MM.1S (cell line): Measurements from ENCODE around the gene CEP250.

Experiments
- DNase-seq: peaks from one replicate; pipeline ENCODE4 v3.0.0-alpha.2; 2015
- H2AFZ ChIP-seq: fragments of 300-600 bp; sonication (generic); 2 replicates; pipeline ENCODE4 v1.6.0; 2016; ENCODE audit warnings: antibody characterized with exemption, low read length
- H3F3A ChIP-seq: fragments of 300-600 bp; sonication (generic); 2 replicates; pipeline ENCODE4 v1.6.1; 2016; ENCODE audit warnings: mild to moderate bottlenecking, antibody characterized with exemption, low read length, moderate library complexity, mixed read lengths; ENCODE audit not compliant: insufficient read depth
- H3K27ac ChIP-seq: fragments of 300-600 bp; sonication (generic); 2 replicates; pipeline ENCODE4 v1.5.1; 2016; ENCODE audit warnings: mild to moderate bottlenecking, low read length
- H3K27me3 ChIP-seq: fragments of 300-600 bp; sonication (generic); replicated peaks from 2 replicates; pipeline ENCODE4 v1.6.0; 2016; ENCODE audit warnings: low read length; ENCODE audit not compliant: insufficient read depth
- H3K36me3 ChIP-seq: fragments of 300-600 bp; sonication (generic); replicated peaks from 2 replicates; pipeline ENCODE4 v1.6.1; 2016; ENCODE audit warnings: mild to moderate bottlenecking, low read length, mixed read lengths; ENCODE audit not compliant: insufficient read depth
- H3K4me1 ChIP-seq: fragments of 300-600 bp; sonication (generic); 2 replicates; pipeline ENCODE4 v1.6.1; 2016; ENCODE audit warnings: low read length, mixed read lengths
- H3K4me2 ChIP-seq: fragments of 300-600 bp; sonication (generic); 2 replicates; pipeline ENCODE4 v1.6.0; 2016; ENCODE audit warnings: low read depth, low read length
- H3K4me3 ChIP-seq: fragments of 300-600 bp; sonication (generic); 2 replicates; pipeline ENCODE4 v1.5.1; 2016; ENCODE audit warnings: low read length, mixed read lengths
- H3K79me2 ChIP-seq: fragments of 300-600 bp; sonication (generic); 2 replicates; pipeline ENCODE4 v1.6.1; 2016; ENCODE audit warnings: mixed run types, low read length, mixed read lengths
- H3K9ac ChIP-seq: fragments of 300-600 bp; sonication (generic); 2 replicates; pipeline ENCODE4 v1.6.1; 2016; ENCODE audit warnings: low read length, mixed read lengths
- H3K9me2 ChIP-seq: fragments of 300-600 bp; sonication (generic); replicated peaks from 2 replicates; pipeline ENCODE4 v1.6.1; 2016; ENCODE audit warnings: mild to moderate bottlenecking, low read length, mixed read lengths; ENCODE audit not compliant: insufficient read depth
- H3K9me3 ChIP-seq: fragments of 300-600 bp; sonication (generic); replicated peaks from 2 replicates; pipeline ENCODE4 v1.6.1; 2016; ENCODE audit warnings: mild to moderate bottlenecking, low read length, mixed read lengths; ENCODE audit not compliant: insufficient read depth
- H4K20me1 ChIP-seq: fragments of 300-600 bp; sonication (generic); 2 replicates; pipeline ENCODE4 v1.6.1; 2016; ENCODE audit warnings: mild to moderate bottlenecking, low read length, moderate library complexity, mixed read lengths; ENCODE audit not compliant: insufficient read depth
- CTCF ChIP-seq: fragments of 300-600 bp; sonication (generic); IDR thresholded peaks from 2 replicates; pipeline ENCODE4 v1.5.1; 2016; ENCODE audit warnings: antibody characterized with exemption, low read length, mixed read lengths
- EZH2 ChIP-seq: fragments of 300-600 bp; sonication (generic); optimal IDR thresholded peaks from 2 replicates; pipeline ENCODE3; 2017; ENCODE audit warnings: low read depth, mild to moderate bottlenecking, antibody characterized with exemption, low read length, mixed read lengths
- EZH2phosphoT487 ChIP-seq: fragments of 300-600 bp; sonication (generic); IDR thresholded peaks from 2 replicates; pipeline ENCODE4 v1.6.1; 2018; ENCODE audit warnings: antibody characterized with exemption, low read length

The CEP250 gene

GRCh38 chr20:35468671-35469334 lies 13.4 kb downstream of the CEP250 start:
- no peak overlapping the region for H3K9ac ChIP-seq
- no peaks in the 10 kb centered on the region for H3F3A ChIP-seq
- DNase-seq = no peak
- no peaks in the 10 kb centered on the region for H3K36me3 ChIP-seq
- H3K79me2 ChIP-seq = no peaks in the 10 kb centered on the region
- no peak overlapping the region for H3K4me2 ChIP-seq
- H3K27me3 ChIP-seq = no peaks in the 10 kb centered on the region
- H2AFZ ChIP-seq = no peak overlapping the region
- H3K27ac ChIP-seq = no peak overlapping the region
- no peaks in the 10 kb centered on the region for H3K4me1 ChIP-seq
- no peaks in the 10 kb centered on the region for H3K9me2 ChIP-seq
- no peak for TF ChIP-seq EZH2phosphoT487
- no peak for TF ChIP-seq CTCF
- no peak for TF ChIP-seq EZH2
- H4K20me1 ChIP-seq = no peaks in the 10 kb centered on the region
- no peaks in the 10 kb centered on the region for H3K9me3 ChIP-seq
- no peak overlapping the region for H3K4me3 ChIP-seq

GRCh38 chr20:35472209-35472608 lies 16.8 kb downstream of the CEP250 start:
- no peaks in the 10 kb centered on the region for H3K36me3 ChIP-seq
- no peaks in the 10 kb centered on the region for H3K79me2 ChIP-seq
- no peak for DNase-seq

GRCh38 chr20:35473684-35474083 lies 18.3 kb downstream of the CEP250 start:
- TF ChIP-seq EZH2phosphoT487 (no peak), CTCF (no peak), EZH2 (no peak)
- H3K4me2 ChIP-seq = no peak overlapping the region
- no peaks in the 10 kb centered on the region for H3F3A ChIP-seq
- no peak overlapping the region for H3K4me3 ChIP-seq
- no peaks in the 10 kb centered on the region for H3K79me2 ChIP-seq
- no peaks in the 10 kb centered on the region for H4K20me1 ChIP-seq
- no peak for DNase-seq
- H3K9ac ChIP-seq = no peak overlapping the region
- H3K27ac ChIP-seq = no peak overlapping the region
- no peaks in the 10 kb centered on the region for H3K4me1 ChIP-seq
- H2AFZ ChIP-seq = no peak overlapping the region
- no peaks in the 10 kb centered on the region for H3K9me2 ChIP-seq
- H3K9me3 ChIP-seq = no peaks in the 10 kb centered on the region
- H3K27me3 ChIP-seq = no peaks in the 10 kb centered on the region
- no peaks in the 10 kb centered on the region for H3K36me3 ChIP-seq

More at GRCh38 chr20:35472209-35472608, 16.8 kb downstream of the CEP250 start:
- Histone ChIP-seq H3K4me3 (no peak overlapping the region), H3K4me1 (no peaks in the 10 kb centered on the region), H3K27me3 (no peaks in the 10 kb centered on the region), H3K9ac (no peak overlapping the region), H3F3A (no peaks in the 10 kb centered on the region), H3K9me3 (no peaks in the 10 kb centered on the region), H3K9me2 (no peaks in the 10 kb centered on the region), H3K27ac (no peak overlapping the region), H4K20me1 (no peaks in the 10 kb centered on the region), H3K4me2 (no peak overlapping the region), H2AFZ (no peak overlapping the region)
- TF ChIP-seq EZH2phosphoT487 (no peak), CTCF (no peak), EZH2 (no peak)
